Renal cortex interstitium (tissue), 11 donors: Measurements from ENCODE around the gene TUBB2B. TPM values are rescaled to one million over a fixed set of nuclear protein-coding genes. Genes with fewer than 3 reads are reported as not detected.

Experiments
- DNase-seq, 11 donors: peaks; one replicate each; pipeline ENCODE4 v3.0.0-alpha.2; 2013; ENCODE audit warnings: low read depth in 9 of 11, low spot score in 4 of 11; ENCODE audit errors: extremely low read depth in 1 of 11
- polyA plus RNA-seq, 3 donors: library from polyadenylated mRNA; unstranded; fragments of 120-200 nt; gene quantifications; one replicate each; pipeline ENCODE4 v1.2.1, GENCODE V29; 2013; ENCODE audit not compliant: insufficient read length in 3 of 3

TUBB2B gene
- polyA plus RNA-seq, 3 donors: 109 to 153 (median 109) TPM

- DNase-seq: peak in 5 of 11 donors; percentile 40 to 70 (median 58)
These were observed 731 bp downstream of the TUBB2B start for GRCh38 chr6:3226481-3227362.

- DNase-seq: no peak
These were observed 1.4 kb downstream of the TUBB2B start for GRCh38 chr6:3226042-3226441.

- no peak for DNase-seq
These were observed 4.9 kb downstream of the TUBB2B start for GRCh38 chr6:3222506-3223038.

- DNase-seq: no peak
These were observed 5.9 kb downstream of the TUBB2B start for GRCh38 chr6:3221578-3221977.

GRCh38 chr6:3220366-3220765 lies 7.1 kb downstream of the TUBB2B start:
- no peak for DNase-seq

- no peak for DNase-seq
These were observed 9.2 kb downstream of the TUBB2B start for GRCh38 chr6:3218266-3218665.

- no peak for DNase-seq
These were observed 10.2 kb downstream of the TUBB2B start for GRCh38 chr6:3217286-3217685.

- DNase-seq: no peak
These were observed 12.6 kb downstream of the TUBB2B start for GRCh38 chr6:3214898-3215297.

- DNase-seq: no peak
These were observed 14.1 kb downstream of the TUBB2B start for GRCh38 chr6:3213334-3213695.

- no peak for DNase-seq
These were observed 15.2 kb downstream of the TUBB2B start for GRCh38 chr6:3212261-3212660.

GRCh38 chr6:3211681-3212080 lies 15.8 kb downstream of the TUBB2B start:
- no peak for DNase-seq

GRCh38 chr6:3210024-3210610 lies 17.3 kb downstream of the TUBB2B start:
- DNase-seq: no peak

GRCh38 chr6:3209114-3210023 lies 18.1 kb downstream of the TUBB2B start:
- DNase-seq: no peak

GRCh38 chr6:3208775-3209113 lies 18.7 kb downstream of the TUBB2B start:
- DNase-seq: no peak

- DNase-seq: no peak
These were observed 19.2 kb downstream of the TUBB2B start for GRCh38 chr6:3208098-3208774.

- DNase-seq: no peak
These were observed 21.0 kb downstream of the TUBB2B start for GRCh38 chr6:3206339-3207015.

GRCh38 chr6:3205913-3206312 lies 21.5 kb downstream of the TUBB2B start:
- DNase-seq: no peak

GRCh38 chr6:3204921-3205320 lies 22.5 kb downstream of the TUBB2B start:
- DNase-seq: no peak
